GM12865 (cell line): ENCODE results near the gene MS4A18.

Experiments
- DNase-seq: peaks from one replicate; pipeline ENCODE4 v3.0.0; 2010; ENCODE audit warnings: low read depth
- H3K4me3 ChIP-seq: 2 replicates; pipeline ENCODE4 v1.5.1; 2011; ENCODE audit warnings: mild to moderate bottlenecking, low read depth, low read length, control low read depth
- TF ChIP-seq, protein P1 (sequence below): IDR thresholded peaks from 2 replicates; pipeline ENCODE4 v1.5.1; 2011; ENCODE audit warnings: low read length, control low read depth, low read depth, inconsistent platforms; ENCODE audit not compliant: insufficient read depth; ENCODE audit errors: missing control alignments

MS4A18 gene

DNA sequence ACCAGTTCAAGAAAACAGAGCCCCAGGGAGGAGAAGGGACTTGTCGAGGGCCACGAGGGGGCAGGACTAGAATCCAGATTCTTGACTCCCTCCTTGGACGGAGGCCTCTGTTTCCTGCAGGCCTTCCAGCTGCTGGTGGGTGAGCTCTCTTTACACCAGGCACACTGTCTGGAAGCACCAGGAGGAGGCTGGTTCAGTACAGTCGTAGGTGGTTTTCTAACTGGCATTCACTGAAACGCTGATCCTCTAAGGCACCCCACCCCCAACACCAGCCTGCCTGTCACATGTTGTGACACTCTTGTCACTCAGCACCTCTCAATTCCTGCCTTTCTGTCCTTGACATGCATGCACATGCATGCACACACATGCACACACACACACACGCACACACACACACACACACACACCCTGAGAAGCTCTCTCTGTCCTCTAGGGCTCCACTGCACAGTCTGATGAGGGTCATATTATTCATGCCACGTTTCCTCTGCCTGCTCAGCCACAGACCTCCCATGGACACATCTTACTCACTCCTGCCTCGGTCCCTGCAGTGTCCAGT is 61.4 kb downstream of the MS4A18 start:
- H3K4me3 ChIP-seq = no peak overlapping the region
- TF ChIP-seq, protein P1, sequence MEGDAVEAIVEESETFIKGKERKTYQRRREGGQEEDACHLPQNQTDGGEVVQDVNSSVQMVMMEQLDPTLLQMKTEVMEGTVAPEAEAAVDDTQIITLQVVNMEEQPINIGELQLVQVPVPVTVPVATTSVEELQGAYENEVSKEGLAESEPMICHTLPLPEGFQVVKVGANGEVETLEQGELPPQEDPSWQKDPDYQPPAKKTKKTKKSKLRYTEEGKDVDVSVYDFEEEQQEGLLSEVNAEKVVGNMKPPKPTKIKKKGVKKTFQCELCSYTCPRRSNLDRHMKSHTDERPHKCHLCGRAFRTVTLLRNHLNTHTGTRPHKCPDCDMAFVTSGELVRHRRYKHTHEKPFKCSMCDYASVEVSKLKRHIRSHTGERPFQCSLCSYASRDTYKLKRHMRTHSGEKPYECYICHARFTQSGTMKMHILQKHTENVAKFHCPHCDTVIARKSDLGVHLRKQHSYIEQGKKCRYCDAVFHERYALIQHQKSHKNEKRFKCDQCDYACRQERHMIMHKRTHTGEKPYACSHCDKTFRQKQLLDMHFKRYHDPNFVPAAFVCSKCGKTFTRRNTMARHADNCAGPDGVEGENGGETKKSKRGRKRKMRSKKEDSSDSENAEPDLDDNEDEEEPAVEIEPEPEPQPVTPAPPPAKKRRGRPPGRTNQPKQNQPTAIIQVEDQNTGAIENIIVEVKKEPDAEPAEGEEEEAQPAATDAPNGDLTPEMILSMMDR = no peak
- DNase-seq = no peak

DNA sequence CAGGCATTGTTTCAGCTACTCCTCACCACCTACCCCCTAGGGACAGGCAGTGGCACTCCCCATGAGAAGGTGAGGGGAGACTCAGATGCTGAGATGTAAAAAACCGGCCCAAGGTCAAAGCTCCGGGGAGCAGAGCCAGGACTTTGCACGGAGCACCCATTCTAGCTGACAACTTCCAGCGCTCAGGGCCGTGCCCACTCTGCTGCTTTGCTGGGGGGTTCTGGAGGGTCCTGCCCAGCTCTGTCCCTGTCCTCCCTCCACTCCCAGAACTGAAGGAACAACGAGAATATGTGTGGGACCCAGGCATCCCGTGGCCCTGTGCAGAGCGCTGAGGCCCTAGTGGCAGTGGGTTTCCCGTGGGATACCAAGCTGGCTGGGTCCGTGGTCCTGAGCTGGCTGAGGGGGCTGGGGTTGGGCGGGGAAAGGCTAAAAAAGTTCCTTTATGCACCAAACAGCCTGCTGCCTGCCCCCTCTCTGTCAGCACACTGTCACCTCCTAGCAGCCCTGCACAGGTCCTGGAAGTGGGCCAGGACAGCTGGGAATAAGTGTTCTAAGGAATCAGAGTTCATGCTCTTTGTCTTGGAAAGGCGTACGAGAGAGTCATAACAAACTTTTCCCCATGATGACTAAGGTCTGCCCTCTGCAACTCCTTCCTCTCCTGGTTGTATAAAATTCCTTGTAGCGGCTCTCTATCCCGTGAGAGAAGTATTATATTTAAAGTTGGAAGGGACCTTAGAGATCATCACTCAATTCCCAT is 62.5 kb downstream of the MS4A18 start:
- TF ChIP-seq, protein P1 = no peak
- DNase-seq = no peak
- no peak overlapping the region for H3K4me3 ChIP-seq

DNA sequence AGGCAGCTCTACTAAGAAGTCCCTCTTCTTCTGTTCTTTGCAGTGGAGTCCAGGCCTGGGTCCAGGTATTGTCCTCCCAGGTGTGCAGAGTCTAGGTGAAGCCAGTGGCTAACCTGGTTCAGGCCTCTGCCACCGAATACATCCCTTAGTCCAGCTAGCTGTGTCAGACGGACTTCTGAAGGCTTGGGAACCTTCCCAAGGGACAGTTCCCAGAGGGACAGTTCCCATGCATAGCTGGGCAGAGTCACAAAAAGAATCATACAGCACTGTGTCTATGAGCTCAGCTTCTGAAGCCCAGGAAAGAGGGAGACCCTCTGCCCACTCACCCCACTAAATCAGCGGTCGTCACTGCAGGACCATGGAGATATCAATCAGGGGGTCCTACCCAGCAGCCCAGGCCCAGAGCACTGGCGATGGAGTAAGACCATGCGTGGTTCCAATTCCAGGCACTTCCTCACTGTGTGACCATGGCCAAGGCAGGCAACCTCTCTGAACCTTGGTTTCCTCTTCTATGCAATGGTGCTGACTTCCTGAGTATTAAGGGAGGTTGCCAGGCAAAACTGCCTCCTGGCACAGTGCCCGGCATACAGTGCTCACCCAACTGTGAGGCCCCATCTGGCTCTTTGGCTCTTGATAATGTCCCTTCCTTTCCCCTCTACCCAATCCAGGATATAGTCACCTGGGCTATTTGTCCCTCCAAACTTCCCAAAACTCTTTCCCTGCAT is 64.0 kb downstream of the MS4A18 start:
- TF ChIP-seq, protein P1 = no peak
- no peak overlapping the region for H3K4me3 ChIP-seq
- no peak for DNase-seq

DNA sequence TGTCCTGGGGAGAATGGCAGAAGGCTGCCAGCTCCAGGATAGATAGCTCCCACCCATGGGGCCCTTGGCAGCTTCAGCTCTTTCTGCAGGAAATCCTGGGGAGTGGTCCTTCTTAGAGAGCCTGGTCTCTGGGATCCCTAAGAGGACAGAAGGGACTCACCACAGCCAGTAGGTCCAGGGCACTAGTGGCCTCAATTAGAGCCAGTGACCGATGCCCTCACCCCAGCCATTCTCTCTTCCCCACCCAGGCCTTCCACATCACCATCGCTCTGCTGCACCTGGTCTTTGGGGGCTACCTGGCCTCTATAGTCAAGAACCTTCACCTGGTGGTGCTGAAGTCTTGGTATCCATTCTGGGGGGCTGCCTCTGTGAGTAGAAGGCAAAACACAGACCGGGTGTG is 66.2 kb downstream of the MS4A18 start:
- no peak overlapping the region for H3K4me3 ChIP-seq
- DNase-seq = no peak
- TF ChIP-seq, protein P1 = no peak

DNA sequence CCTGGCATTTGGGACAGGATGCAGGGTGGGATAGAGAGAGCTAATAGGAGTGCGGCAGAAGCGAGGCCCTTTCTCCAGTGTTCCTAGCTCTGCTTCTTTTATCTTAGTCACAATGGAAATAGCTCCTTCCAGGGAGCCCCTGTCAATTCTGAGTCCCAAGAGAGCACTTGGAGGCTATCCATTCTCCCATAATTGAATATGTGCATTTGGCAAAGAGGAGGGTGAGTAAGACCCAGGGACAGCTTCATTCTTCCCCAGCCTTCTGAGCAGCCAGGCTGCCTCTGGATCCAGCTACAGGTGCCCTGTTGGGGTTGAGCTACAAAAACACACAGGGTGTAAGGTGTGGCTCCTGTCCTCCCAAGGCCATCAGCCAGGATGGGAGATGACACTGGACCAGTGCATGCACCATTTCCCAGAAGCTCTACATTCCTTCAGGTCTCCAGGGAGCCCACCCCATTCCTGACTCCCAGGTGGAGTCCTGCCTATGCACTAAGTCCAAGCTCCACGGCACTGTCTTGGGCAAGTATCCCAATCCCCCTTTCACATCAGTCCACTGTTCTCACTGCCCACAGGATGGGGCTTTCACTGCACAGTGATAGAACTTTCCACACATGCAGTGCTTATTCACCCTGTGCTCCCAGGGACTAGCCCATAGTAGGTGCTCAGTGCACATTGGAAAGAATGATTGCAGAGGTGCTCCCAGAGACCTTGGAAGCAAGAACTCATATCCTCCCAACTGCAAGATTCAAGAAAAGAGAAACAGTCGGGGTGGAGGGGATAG is 66.8 kb downstream of the MS4A18 start:
- TF ChIP-seq, protein P1 = no peak
- H3K4me3 ChIP-seq = no peak overlapping the region
- no peak for DNase-seq

DNA sequence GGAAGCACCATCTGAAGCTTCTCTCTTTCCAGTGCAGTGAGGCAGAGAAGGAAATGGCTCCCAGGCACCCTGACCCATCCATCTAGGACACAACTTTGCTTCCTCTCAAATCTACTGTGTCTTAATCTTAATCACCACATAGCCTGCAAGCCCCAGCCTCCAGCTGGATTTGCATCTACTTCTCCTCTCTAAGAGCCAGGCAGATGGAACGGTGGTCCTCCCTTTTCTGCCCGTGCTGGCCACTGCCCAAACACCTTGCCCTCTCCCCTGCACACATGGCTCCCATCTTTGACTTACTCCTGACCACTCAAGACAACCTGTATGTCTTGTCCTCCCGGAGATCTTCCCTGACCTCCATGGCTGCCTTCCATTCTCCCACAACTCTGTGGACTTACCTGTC is 68.0 kb downstream of the MS4A18 start:
- no peak overlapping the region for H3K4me3 ChIP-seq
- DNase-seq = no peak
- TF ChIP-seq, protein P1 = no peak
